GM21360 (cell line): ENCODE data around the gene RALGAPA1.
"Not testable (repeated sequence)": the region's sequence is repeated elsewhere in the genome, so short reads cannot be mapped to it uniquely, and the experiment has no call there.

ENCODE experiments used
- ATAC-seq: cut with Tn5 transposase; IDR thresholded peaks from one replicate; pipeline ENCODE4 v1.9.1; 2021; ENCODE audit warnings: mild to moderate bottlenecking, moderate library complexity; ENCODE audit not compliant: unreplicated experiment

RALGAPA1 gene

GRCh38 chr14:35808638-35809563 is at the start of gene RALGAPA1:
Gene RALGAPA1, minus strand, starts transcription at chr14:35809295. Its CDS starts 460 bp downstream, at chr14:35808835.
- ATAC-seq = peak; percentile 97

DNA sequence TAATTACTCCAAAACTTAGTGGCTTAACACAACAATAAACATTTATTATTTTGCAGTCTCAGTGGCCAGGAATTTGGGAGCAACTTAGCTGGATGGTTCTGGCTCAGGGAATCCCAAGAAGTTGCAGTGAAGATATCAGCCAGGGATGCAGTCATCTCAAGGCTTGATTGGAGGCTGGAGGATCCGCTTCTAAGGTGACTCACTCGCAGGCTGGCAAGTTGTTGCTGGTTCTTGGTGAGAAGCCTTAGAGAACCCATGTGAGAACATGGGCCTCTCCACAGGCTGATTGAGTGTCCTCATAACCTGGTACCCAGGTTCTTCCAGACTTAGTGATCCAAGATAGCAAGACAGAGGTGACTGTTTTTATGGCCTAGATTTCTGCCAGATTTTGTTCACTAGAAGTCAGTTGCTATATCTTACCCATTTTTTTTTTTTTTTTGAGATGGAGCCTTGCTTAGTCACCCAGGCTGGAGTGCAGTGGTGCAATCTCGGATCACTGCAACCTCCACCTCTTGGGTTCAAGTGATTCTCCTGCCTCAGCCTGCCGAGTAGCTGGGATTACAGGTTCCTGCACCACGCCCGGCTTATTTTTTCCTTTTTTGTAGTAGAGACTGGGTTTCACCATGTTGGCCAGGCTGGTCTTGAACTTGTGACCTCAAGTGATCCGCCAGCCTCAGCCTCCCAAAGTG is 49.6 kb upstream of the RALGAPA1 start:
- no peak for ATAC-seq

GRCh38 chr14:35855876-35856481 is 46.9 kb upstream of the RALGAPA1 start:
- ATAC-seq = peak; percentile 95

GRCh38 chr14:35854696-35855270 is 45.7 kb upstream of the RALGAPA1 start:
- ATAC-seq = no peak

GRCh38 chr14:35853225-35853624 is 44.1 kb upstream of the RALGAPA1 start:
- no peak for ATAC-seq

GRCh38 chr14:35851823-35852222 is 42.7 kb upstream of the RALGAPA1 start:
- ATAC-seq = no peak

DNA sequence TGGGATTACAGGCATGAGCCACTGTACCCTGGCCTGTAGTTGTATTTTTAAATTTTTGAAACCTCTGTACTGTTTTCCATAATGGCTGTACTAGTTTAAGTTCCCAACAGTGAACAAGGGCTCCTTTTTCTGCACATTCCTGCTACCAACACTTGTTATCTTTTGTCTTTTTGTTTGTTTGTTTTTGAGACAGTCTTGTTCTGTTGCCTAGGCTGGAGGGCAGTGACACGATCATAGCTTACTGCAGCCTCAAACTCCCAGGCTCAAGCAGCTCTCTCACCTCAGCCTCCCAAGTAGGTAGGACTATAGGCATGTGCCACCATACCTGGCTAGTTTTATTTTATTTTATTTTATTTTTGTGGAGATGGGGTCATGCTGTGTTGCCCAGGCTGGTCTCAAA is 40.0 kb upstream of the RALGAPA1 start:
- no peak for ATAC-seq

GRCh38 chr14:35847636-35848035 is 38.5 kb upstream of the RALGAPA1 start:
- no peak for ATAC-seq

DNA sequence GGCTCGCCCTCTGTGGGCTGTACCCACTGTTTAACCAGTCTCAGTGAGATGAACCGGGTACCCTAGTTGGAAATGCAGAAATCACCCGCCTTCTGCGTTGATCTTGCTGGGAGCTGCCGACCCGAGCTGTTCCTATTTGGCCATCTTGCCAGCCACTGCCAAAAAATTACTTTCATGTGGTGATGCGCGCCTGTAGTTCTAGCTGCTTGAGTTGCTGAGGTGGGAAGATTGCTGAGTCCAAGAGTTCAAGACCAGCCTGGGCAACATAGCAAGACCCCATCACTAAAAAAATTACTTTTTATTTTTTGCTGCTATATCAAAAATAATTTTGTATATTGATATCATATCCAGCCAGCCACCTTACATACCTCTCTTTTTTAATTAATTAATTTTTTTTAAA is 35.4 kb upstream of the RALGAPA1 start:
- ATAC-seq = no peak

- not testable (repeated sequence) for ATAC-seq
These were observed 33.1 kb upstream of the RALGAPA1 start for GRCh38 chr14:35842245-35842644.

GRCh38 chr14:35841704-35842103 is 32.6 kb upstream of the RALGAPA1 start:
- ATAC-seq = not testable (repeated sequence)

- no peak for ATAC-seq
These were observed 26.3 kb upstream of the RALGAPA1 start for GRCh38 chr14:35835208-35835982.

- no peak for ATAC-seq
These were observed 20.4 kb upstream of the RALGAPA1 start for GRCh38 chr14:35829449-35829848.

DNA sequence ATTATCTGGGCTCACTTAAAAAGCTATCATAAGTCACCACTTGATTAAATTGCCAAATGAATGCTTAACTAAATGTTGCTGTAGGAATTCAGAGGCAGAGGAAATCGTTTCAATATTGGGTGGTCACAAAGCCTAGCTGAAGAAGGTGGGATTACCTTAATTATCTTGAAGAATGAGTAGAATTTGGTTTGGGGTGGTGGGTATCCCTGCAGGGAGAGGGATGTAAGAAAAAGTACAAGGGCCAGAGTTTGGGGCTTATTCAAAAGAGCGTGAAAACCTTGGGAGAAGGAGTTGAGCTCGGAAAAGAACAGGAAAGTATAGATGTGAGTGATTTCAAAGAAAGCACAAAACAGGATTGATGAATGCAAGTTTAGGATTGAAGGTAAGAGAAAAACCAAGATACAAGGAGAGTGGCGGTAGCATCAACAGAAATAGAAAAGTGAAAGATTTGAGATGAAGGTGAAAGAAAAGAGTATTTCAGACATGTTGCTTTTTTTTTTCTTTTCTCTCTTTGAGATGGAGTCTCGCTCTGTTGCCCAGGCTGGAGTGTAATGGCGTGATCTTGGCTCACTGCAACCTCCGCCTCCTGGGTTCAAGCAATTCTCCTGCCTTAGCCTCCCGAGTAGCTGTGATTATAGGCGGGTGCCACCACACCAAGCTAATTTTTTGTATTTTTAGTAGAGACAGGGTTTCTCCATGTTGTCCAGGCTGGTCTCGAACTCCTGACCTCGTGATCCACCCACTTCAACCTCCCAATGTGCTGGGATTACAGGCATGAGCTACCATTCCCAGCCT is 18.8 kb upstream of the RALGAPA1 start:
- no peak for ATAC-seq

GRCh38 chr14:35826952-35827416 is 17.9 kb upstream of the RALGAPA1 start:
- ATAC-seq = no peak

DNA sequence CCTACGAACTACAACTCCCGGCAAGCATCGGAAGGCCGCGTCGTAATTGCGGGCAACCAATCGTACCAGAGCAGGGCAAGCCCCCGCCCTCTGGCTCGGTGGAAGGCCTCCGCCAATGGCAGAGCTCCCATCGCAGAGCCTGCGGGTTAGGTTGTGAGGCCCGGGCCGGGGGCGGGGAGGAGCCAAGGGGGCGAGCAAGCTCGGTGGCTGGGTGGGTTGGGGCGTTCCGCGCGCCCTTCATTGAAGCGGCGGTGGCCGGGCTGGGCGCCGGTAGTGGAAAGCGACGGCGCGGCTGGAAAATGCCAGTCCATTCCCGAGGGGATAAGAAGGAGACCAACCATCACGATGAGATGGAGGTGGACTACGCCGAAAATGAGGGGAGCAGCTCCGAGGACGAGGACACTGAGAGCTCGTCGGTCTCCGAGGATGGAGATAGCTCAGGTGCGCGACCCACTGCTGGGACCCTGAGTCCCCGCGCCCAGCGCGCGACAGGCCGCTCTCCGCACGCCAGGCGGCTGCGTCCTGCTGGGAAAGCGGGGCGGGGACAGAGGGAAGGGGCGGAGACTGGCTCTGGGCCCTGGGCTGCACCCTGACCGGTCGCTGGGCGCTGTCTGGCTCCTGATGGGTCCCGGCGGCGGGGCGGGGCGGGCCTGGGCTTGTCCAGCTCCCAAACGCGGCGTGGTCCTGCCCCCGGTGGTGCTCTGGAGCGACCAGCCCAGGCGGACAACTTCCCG is 17.3 kb upstream of the RALGAPA1 start, which contains the start of gene BRMS1L:
BRMS1L (plus strand) TSS at position 121 of the 734 bp plus-strand sequence; CDS start at position 300, 179 bp downstream.
- peak; percentile 97 for ATAC-seq

DNA sequence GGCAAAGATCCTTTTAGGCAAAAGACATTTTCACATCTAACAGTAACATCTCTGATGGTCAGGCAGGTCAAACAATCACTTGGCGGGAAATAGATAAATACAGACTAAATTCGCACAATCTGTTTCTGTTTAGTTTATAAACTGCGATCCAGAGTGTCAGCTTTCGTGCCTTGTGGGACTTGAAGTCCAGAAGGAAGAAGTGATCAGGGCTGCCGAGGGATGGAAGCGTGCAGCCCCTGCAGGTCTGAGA is 16.8 kb upstream of the RALGAPA1 start:
- ATAC-seq = no peak

DNA sequence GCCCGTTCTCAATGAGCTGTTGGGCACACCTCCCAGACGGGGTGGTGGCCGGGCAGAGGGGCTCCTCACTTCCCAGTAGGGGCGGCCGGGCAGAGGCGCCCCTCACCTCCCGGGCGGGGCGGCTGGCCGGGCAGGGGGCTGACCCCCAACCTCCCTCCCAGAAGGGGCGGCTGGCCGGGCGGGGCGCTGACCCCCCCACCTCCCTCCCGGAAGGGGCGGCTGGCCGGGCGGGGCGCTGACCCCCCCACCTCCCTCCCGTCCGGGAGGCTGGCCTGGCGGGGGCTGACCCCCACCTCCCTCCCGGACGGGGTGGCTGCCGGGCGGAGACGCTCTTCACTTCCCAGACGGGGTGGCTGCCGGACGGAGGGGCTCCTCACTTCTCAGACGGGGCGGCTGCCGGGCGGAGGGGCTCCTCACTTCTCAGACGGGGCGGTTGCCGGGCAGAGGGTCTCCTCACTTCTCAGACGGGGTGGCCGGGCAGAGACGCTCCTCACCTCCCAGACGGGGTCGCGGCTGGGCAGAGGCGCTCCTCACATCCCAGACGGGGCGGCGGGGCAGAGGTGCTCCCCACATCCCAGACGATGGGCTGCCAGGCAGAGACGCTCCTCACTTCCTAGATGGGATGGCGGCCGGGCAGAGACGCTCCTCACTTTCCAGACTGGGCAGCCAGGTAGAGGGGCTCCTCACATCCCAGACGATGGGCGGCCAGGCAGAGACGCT is 15.5 kb upstream of the RALGAPA1 start:
- ATAC-seq = not testable (repeated sequence)
